Right lobe of liver (tissue), 6 donors: Measurements from ENCODE around the gene POU3F1. TPM values are rescaled to one million over a fixed set of nuclear protein-coding genes. Genes with fewer than 3 reads are reported as not detected.

Experiments
- ATAC-seq, 4 donors: fragments of 200-7000 bp; cut with Tn5 transposase; one replicate each; pipeline ENCODE4 v1.9.1; 2020; ENCODE audit warnings: mild to moderate bottlenecking in 4 of 4, moderate library complexity in 4 of 4
- DNase-seq, 3 donors: peaks; one replicate each; pipeline ENCODE4 v3.0.0-alpha.2; 2020
- H3K27ac ChIP-seq, 3 donors: fragments of 200-600 bp; one replicate each; pipeline ENCODE4 v1.8.0; 2022
- H3K27me3 ChIP-seq, 2 donors: fragments of 200-600 bp; one replicate each; pipeline ENCODE4 v1.8.0; 2022
- H3K36me3 ChIP-seq, 4 donors: fragments of 200-600 bp; sonication (generic) in 1 of 4; one replicate each; pipeline versions ENCODE4 v1.5.1 to v1.8.0; 2017 to 2022; ENCODE audit warnings: control low read depth in 1 of 4
- H3K4me1 ChIP-seq, 4 donors: fragments of 200-600 bp; sonication (generic) in 1 of 4; one replicate each; pipeline versions ENCODE4 v1.5.1 to v1.8.0; 2017 to 2022; ENCODE audit warnings: control low read depth in 1 of 4
- H3K4me3 ChIP-seq, 3 donors: fragments of 200-600 bp; one replicate each; pipeline ENCODE4 v1.8.0; 2022
- H3K9me3 ChIP-seq, 4 donors: fragments of 200-600 bp; sonication (generic) in 1 of 4; one replicate each; pipeline versions ENCODE4 v1.5.1 to v1.8.0; 2017 to 2022; ENCODE audit warnings: control low read depth in 1 of 4
- CTCF ChIP-seq, 4 donors: fragments of 200-600 bp in 3 of 4; fragments of 450-650 bp in 1 of 4; IDR thresholded peaks; one replicate each; pipeline versions ENCODE4 v1.5.1 to v1.8.0; 2016 to 2022; ENCODE audit warnings: antibody characterized with exemption in 4 of 4, mild to moderate bottlenecking in 2 of 4
- POLR2A ChIP-seq: fragments of 450-650 bp; IDR thresholded peaks from one replicate; pipeline ENCODE4 v1.6.1; 2017; ENCODE audit warnings: antibody characterized with exemption, mild to moderate bottlenecking
- WGBS: methylation state at CpG from one replicate; pipeline ENCODE4 v1.1.6; 2018; ENCODE audit warnings: low coverage, low lambda C conversion rate; ENCODE audit not compliant: insufficient coverage; ENCODE audit errors: missing lambda C conversion rate; 5-methylcytosine and 5-hydroxymethylcytosine counted together
- intact Hi-C, 2 donors: fragments of 100-400 bp; cut with DNase I; formaldehyde crosslinking; loops; one replicate each; pipeline versions ENCODE4 v1.11.2 to v1.14.1; 2022
- total RNA-seq, 6 experiments: library from RNA; depleted of rRNA in 2 of 6; stranded (reverse); fragments of >200 nt in 2 of 6; fragmentation: NEBNext Ultra II Directional in 3 of 6; extraction: Animal tissue kit (Norgen Biotek cat#: 25700) in 3 of 6; gene quantifications; one replicate each; pipeline versions ENCODE4 v1.1.0 to v1.2.4, GENCODE V29; 2016 to 2023
- donor health status: DM: no; HTN: yes; CAD: no.
- donor health status: DM: no; HTN: no; CAD: no.
- donor health status: DM: no; HTN: no; CAD: no.
- donor health status: DM: no; HTN: yes; CAD: no.
- donor health status: DM: no; HTN: yes; CAD: no.

Gene POU3F1
- total RNA-seq, 6 experiments from 2014 or later: 0.09 TPM; not detected in 5

GRCh38 chr1:38068220-38068979 lies 21.8 kb upstream of the POU3F1 start:
- H3K4me3 ChIP-seq: no peak overlapping the region
- H3K9me3 ChIP-seq: no peaks in the 10 kb centered on the region
- no peaks in the 10 kb centered on the region for H3K27me3 ChIP-seq
- H3K27ac ChIP-seq: no peak overlapping the region
- ATAC-seq: no peak
- intact Hi-C loops: no loop called here
- H3K36me3 ChIP-seq: no peaks in the 10 kb centered on the region
- no peak for DNase-seq
- 71% methylated on average over 6 of the region's 14 CpGs for WGBS
- no peaks in the 10 kb centered on the region for H3K4me1 ChIP-seq
- TF ChIP-seq CTCF (IDR thresholded peaks at IDR 0.05) (no peak), POLR2A (no peak)

- Histone ChIP-seq H3K36me3 (no peaks in the 10 kb centered on the region), H3K4me3 (no peak overlapping the region), H3K4me1 (no peaks in the 10 kb centered on the region), H3K9me3 (no peaks in the 10 kb centered on the region), H3K27me3 (no peaks in the 10 kb centered on the region), H3K27ac (no peak overlapping the region)
- ATAC-seq (no peak), DNase-seq (no peak)
- intact Hi-C loops: no loop called here
- WGBS: 38% methylated on average over 2 of the region's 11 CpGs
- no peak for TF ChIP-seq POLR2A
- no peak for TF ChIP-seq CTCF (IDR thresholded peaks at IDR 0.05)
Measured at GRCh38 chr1:38064197-38064903, 17.8 kb upstream of the POU3F1 start.

GRCh38 chr1:38063616-38064015 lies 17.0 kb upstream of the POU3F1 start:
- intact Hi-C loops: no loop called here
- no peak for DNase-seq
- no peaks in the 10 kb centered on the region for H3K27me3 ChIP-seq
- H3K4me3 ChIP-seq: no peak overlapping the region
- no peak for ATAC-seq
- no peaks in the 10 kb centered on the region for H3K4me1 ChIP-seq
- H3K27ac ChIP-seq: no peak overlapping the region
- 91% methylated on average over 4 of the region's 5 CpGs for WGBS
- H3K9me3 ChIP-seq: no peaks in the 10 kb centered on the region
- no peaks in the 10 kb centered on the region for H3K36me3 ChIP-seq
- TF ChIP-seq POLR2A: no peak
- TF ChIP-seq CTCF (IDR thresholded peaks at IDR 0.05): no peak

GRCh38 chr1:38062361-38063288 lies 16.0 kb upstream of the POU3F1 start:
- peak in 1 of 4 donors; percentile 13 for ATAC-seq
- no peaks in the 10 kb centered on the region for H3K27me3 ChIP-seq
- H3K27ac ChIP-seq: no peak overlapping the region
- H3K9me3 ChIP-seq: no peaks in the 10 kb centered on the region
- 84% methylated on average over 4 of the region's 6 CpGs for WGBS
- no peak overlapping the region for H3K4me3 ChIP-seq
- H3K36me3 ChIP-seq: no peaks in the 10 kb centered on the region
- intact Hi-C loops: no loop called here
- no peak for DNase-seq
- TF ChIP-seq POLR2A (no peak), CTCF (IDR thresholded peaks at IDR 0.05) (no peak)
- H3K4me1 ChIP-seq: no peaks in the 10 kb centered on the region
